Endothelial cell of umbilical vein (primary cell): ENCODE data around the gene SLC5A12. TPM values are rescaled to one million over a fixed set of nuclear protein-coding genes. Genes with fewer than 3 reads are reported as not detected.

Source experiments
- BruUV-seq: library from RNA; stranded (reverse); fragments of 400-500 nt; replicated peaks from 2 replicates; lab custom pipeline; 2021; lab: Mats Ljungman, UMichigan
- CTCF ChIA-PET: fragments of 300-600, 350-600 bp; sonication (Branson Sonifier 250); formaldehyde crosslinking; loops from one replicate; lab custom pipeline; 2021; ENCODE audit warnings: antibody characterized with exemption, inconsistent platforms; lab: Charles Lee
- POLR2A ChIA-PET: fragments of 300-600, 350-600 bp; sonication (Branson Sonifier 250); formaldehyde crosslinking; loops from one replicate; lab custom pipeline; 2021; ENCODE audit warnings: antibody characterized with exemption, inconsistent platforms; lab: Charles Lee
- DNase-seq: peaks from one replicate; pipeline ENCODE4 v3.0.0-alpha.2; 2011; ENCODE audit warnings: low read depth, low spot score
- FAIRE-seq: peaks from 2 replicates; lab custom pipeline; 2011; peaks lifted over from hg19 to GRCh38; lab: Jason Lieb, UNC
- H2AFZ ChIP-seq: 2 replicates; pipeline ENCODE4 v1.6.0; 2012; ENCODE audit warnings: low read depth, low read length, control low read depth, inconsistent platforms
- H3K27ac ChIP-seq: 2 replicates; pipeline ENCODE4 v1.5.1; 2011; ENCODE audit warnings: low read depth, mild to moderate bottlenecking, control low read depth, low read length, moderate library complexity; ENCODE audit not compliant: insufficient read depth
- H3K27me3 ChIP-seq, 2 experiments: 2 replicates each; pipeline versions ENCODE4 v1.6.0 to v1.6.1; 2011; ENCODE audit warnings: low read length in 2 of 2, mixed read lengths in 1 of 2; ENCODE audit not compliant: control insufficient read depth in 2 of 2, insufficient read depth in 2 of 2
- H3K36me3 ChIP-seq, 2 experiments: 2 replicates in 1 of 2; 3 replicates in 1 of 2; pipeline ENCODE4 v1.5.1; 2011; ENCODE audit warnings: low read length in 2 of 2, mild to moderate bottlenecking in 1 of 2, moderate library complexity in 1 of 2; ENCODE audit not compliant: control insufficient read depth in 2 of 2, insufficient read depth in 2 of 2; ENCODE audit errors: extremely low read depth in 1 of 2
- H3K4me1 ChIP-seq: 3 replicates; pipeline ENCODE4 v1.5.1; 2011; ENCODE audit warnings: mild to moderate bottlenecking, low read length; ENCODE audit not compliant: control insufficient read depth, insufficient read depth; ENCODE audit errors: extremely low read depth
- H3K4me2 ChIP-seq: 2 replicates; pipeline ENCODE4 v1.6.1; 2011; ENCODE audit warnings: low read length, control low read depth, mixed read lengths; ENCODE audit not compliant: insufficient read depth
- H3K4me3 ChIP-seq, 3 experiments: fragments of 200-600 bp in 1 of 3; sonication (generic), shearing (Covaris generic) in 1 of 3; replicated peaks in 1 of 3; 2 replicates each; pipeline ENCODE4 v1.5.1; 2011 to 2016; ENCODE audit warnings: control low read depth in 3 of 3, low read length in 3 of 3, mild to moderate bottlenecking in 2 of 3, inconsistent platforms in 1 of 3, low read depth in 1 of 3, moderate library complexity in 1 of 3; ENCODE audit not compliant: insufficient read depth in 1 of 3
- H3K79me2 ChIP-seq: 2 replicates; pipeline ENCODE4 v1.6.0; 2012; ENCODE audit warnings: low read length, inconsistent platforms; ENCODE audit not compliant: control insufficient read depth, insufficient read depth
- H3K9ac ChIP-seq: replicated peaks from 2 replicates; pipeline ENCODE3; 2011; ENCODE audit warnings: low read length, control low read depth; ENCODE audit not compliant: insufficient read depth; ENCODE audit errors: extremely low read depth
- H3K9me1 ChIP-seq: replicated peaks from 3 replicates; pipeline ENCODE4 v1.6.0; 2011; ENCODE audit warnings: mild to moderate bottlenecking, low read length; ENCODE audit not compliant: control insufficient read depth, insufficient read depth; ENCODE audit errors: extremely low read depth
- H3K9me3 ChIP-seq: replicated peaks from 2 replicates; pipeline ENCODE4 v1.5.1; 2012; ENCODE audit warnings: low read length, inconsistent platforms; ENCODE audit not compliant: control insufficient read depth, insufficient read depth
- H4K20me1 ChIP-seq: replicated peaks from 2 replicates; pipeline ENCODE3; 2011; ENCODE audit warnings: mild to moderate bottlenecking, low read length; ENCODE audit not compliant: control insufficient read depth, insufficient read depth; ENCODE audit errors: extremely low read depth
- CTCF ChIP-seq, 2 donors: IDR thresholded peaks; 1 replicate in 1 of 2; 2 replicates in 1 of 2; pipeline ENCODE4 v1.5.1; 2011; ENCODE audit warnings: low read length in 2 of 2, mild to moderate bottlenecking in 2 of 2, moderate library complexity in 2 of 2, control low read depth in 1 of 2, inconsistent platforms in 1 of 2, low read depth in 1 of 2; ENCODE audit not compliant: insufficient read depth in 1 of 2; ENCODE audit errors: extremely low read depth in 1 of 2
- EZH2 ChIP-seq: IDR thresholded peaks from 2 replicates; pipeline ENCODE4 v1.6.1; 2012; ENCODE audit warnings: borderline replicate concordance, low read depth, mild to moderate bottlenecking, moderate library complexity, low read length, inconsistent platforms; ENCODE audit not compliant: severe bottlenecking
- FOS ChIP-seq: IDR thresholded peaks from 2 replicates; pipeline ENCODE4 v1.6.1; 2011; ENCODE audit warnings: mild to moderate bottlenecking, low read length, moderate library complexity, borderline replicate concordance; ENCODE audit not compliant: insufficient read depth
- GATA2 ChIP-seq: IDR thresholded peaks from 2 replicates; pipeline ENCODE4 v1.7.0; 2011; ENCODE audit warnings: low read depth, mild to moderate bottlenecking, moderate library complexity, mixed read lengths, low read length; ENCODE audit not compliant: insufficient read length, insufficient read depth
- JUN ChIP-seq: IDR thresholded peaks from 2 replicates; pipeline ENCODE4 v1.6.1; 2011; ENCODE audit warnings: borderline replicate concordance, low read depth; ENCODE audit not compliant: insufficient read length, insufficient read depth
- MAX ChIP-seq: IDR thresholded peaks from 2 replicates; pipeline ENCODE4 v1.6.1; 2011; ENCODE audit not compliant: insufficient read depth, insufficient read length
- MYC ChIP-seq: IDR thresholded peaks from one replicate; pipeline ENCODE4 v1.6.1; 2011; ENCODE audit warnings: mild to moderate bottlenecking, low read depth, low read length
- POLR2A ChIP-seq: IDR thresholded peaks from 2 replicates; pipeline ENCODE4 v1.6.1; 2012; ENCODE audit warnings: low read depth, mild to moderate bottlenecking, control low read depth, low read length
- POLR2AphosphoS5 ChIP-seq: IDR thresholded peaks from 2 replicates; pipeline ENCODE4 v1.6.1; 2012; ENCODE audit warnings: low read depth, mild to moderate bottlenecking, control low read depth, low read length, moderate library complexity; ENCODE audit not compliant: insufficient read depth
- dilution Hi-C: fragments of 300-500 bp; cut with MboI; formaldehyde crosslinking; loops from one replicate; pipeline ENCODE4 v1.15.0; 2019; ENCODE audit warnings: low sequenced_read_pairs; ENCODE audit not compliant: extremely low pct_ligation_motif_present
- intact Hi-C: fragments of 100-400 bp; cut with micrococcal nuclease; formaldehyde crosslinking; loops from one replicate; pipeline ENCODE4 v1.10.0; 2022
- polyA plus RNA-seq, 4 experiments: library from polyadenylated mRNA; depleted of rRNA in 3 of 4; stranded (reverse) in 3 of 4; unstranded in 1 of 4; fragments of >200 nt; gene quantifications; 2 replicates each; pipeline versions ENCODE4 v1.2.1 to v1.2.3, GENCODE V29; 2011 to 2012; ENCODE audit warnings: missing spikeins in 1 of 4
- total RNA-seq: library from RNA; stranded (reverse); gene quantifications from 2 replicates; pipeline ENCODE4 v1.2.3, GENCODE V29; 2021

Gene SLC5A12
- total and polyA plus RNA-seq, 2 donors (not counting 3 experiments of a cell fraction or from before 2014, with no cell fraction given), result not detected

GRCh38 chr11:26662916-26663315 lies 58.9 kb downstream of the SLC5A12 start:
- BruUV-seq, result no TSS peak

More at GRCh38 chr11:26662916-26663315, 58.9 kb downstream of the SLC5A12 start:
- TF ChIP-seq JUN, result no peak
- no peak for TF ChIP-seq FOS
- no peak for TF ChIP-seq MAX
- TF ChIP-seq GATA2, result no peak
- no peak for TF ChIP-seq CTCF (IDR thresholded peaks at IDR 0.05; ENCODE audit: extremely low read depth in 1 of 2, insufficient read depth in 1 of 2, low read depth in 1 of 2, low read length in 2 of 2)
- TF ChIP-seq MYC, result no peak
- no peak for TF ChIP-seq POLR2A
- no peak for TF ChIP-seq EZH2
- no peak for TF ChIP-seq POLR2AphosphoS5
- Histone ChIP-seq H2AFZ (no peak overlapping the region), H3K4me1 (no peaks in the 10 kb centered on the region), H3K4me2 (no peak overlapping the region), H3K79me2 (no peaks in the 10 kb centered on the region), H3K27me3 (no peaks in the 10 kb centered on the region), H3K9me1 (no peaks in the 10 kb centered on the region), H3K27ac (no peak overlapping the region), H3K9ac (no peak overlapping the region), H3K9me3 (no peaks in the 10 kb centered on the region), H4K20me1 (no peaks in the 10 kb centered on the region), H3K36me3 (no peaks in the 10 kb centered on the region), H3K4me3 (no peak overlapping the region)
- FAIRE-seq (no peak), DNase-seq (no peak)
- dilution Hi-C loops (no loop called here), intact Hi-C loops (no loop called here)
- POLR2A ChIA-PET, result no interaction called here
- CTCF ChIA-PET, result no interaction called here
